Measurements from ENCODE around the gene DENND1B. TPM values are rescaled to one million over a fixed set of nuclear protein-coding genes. Genes with fewer than 3 reads are reported as not detected.
A peak's percentile ranks its signal among the peaks of the same experiment; 100 is the strongest.

Gene DENND1B
- total and polyA plus RNA-seq, 2 of the 13 experiments (the other 11 are each of a cell fraction or from before 2014, with no cell fraction given), result 2.6 to 5.7 TPM

DNA sequence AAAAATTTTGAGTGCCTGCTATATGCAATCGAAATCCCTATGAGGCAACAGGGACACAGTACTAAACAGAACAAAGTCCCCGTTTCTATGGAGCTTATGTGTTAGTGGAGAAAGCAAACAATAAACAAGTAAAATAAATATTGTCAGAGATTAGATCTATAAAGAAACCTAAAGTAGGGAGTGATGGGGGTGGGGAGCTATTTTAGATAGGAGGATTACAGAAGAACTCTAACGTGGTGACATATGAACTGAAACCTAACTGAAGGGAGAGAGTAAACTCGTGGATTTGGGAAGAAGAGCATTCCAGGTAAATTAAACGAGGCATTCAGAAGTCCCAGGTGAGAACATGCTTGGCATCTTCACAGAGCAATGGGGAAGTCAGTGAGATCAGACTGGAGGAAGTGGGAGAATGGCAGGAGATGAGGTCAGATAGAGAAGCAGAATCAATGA is 154.5 kb downstream of the DENND1B start (continued):
- TF ChIP-seq AHDC1 (CRISPR knock-in tag; IDR thresholded peaks at IDR 0.05; ENCODE audit: borderline replicate concordance), result peak; percentile 79; the same call in 1 of the 2 replicates
- no peak for TF ChIP-seq ZNF136 (CRISPR knock-in tag; IDR thresholded peaks at IDR 0.05; ENCODE audit: low read depth)
- no peak for TF ChIP-seq KDM4B (CRISPR knock-in tag; IDR thresholded peaks at IDR 0.05)
- TF ChIP-seq, protein P1, sequence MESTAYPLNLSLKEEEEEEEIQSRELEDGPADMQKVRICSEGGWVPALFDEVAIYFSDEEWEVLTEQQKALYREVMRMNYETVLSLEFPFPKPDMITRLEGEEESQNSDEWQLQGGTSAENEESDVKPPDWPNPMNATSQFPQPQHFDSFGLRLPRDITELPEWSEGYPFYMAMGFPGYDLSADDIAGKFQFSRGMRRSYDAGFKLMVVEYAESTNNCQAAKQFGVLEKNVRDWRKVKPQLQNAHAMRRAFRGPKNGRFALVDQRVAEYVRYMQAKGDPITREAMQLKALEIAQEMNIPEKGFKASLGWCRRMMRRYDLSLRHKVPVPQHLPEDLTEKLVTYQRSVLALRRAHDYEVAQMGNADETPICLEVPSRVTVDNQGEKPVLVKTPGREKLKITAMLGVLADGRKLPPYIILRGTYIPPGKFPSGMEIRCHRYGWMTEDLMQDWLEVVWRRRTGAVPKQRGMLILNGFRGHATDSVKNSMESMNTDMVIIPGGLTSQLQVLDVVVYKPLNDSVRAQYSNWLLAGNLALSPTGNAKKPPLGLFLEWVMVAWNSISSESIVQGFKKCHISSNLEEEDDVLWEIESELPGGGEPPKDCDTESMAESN (CRISPR knock-in tag; conservative IDR thresholded peaks at IDR 0.05), result no peak
- peak; percentile 49; the same call in 1 of the 2 replicates for TF ChIP-seq SALL1 (CRISPR knock-in tag; IDR thresholded peaks at IDR 0.05)
- peak; percentile 71; the same call in 1 of the 2 replicates for TF ChIP-seq FOXO1 (CRISPR knock-in tag; IDR thresholded peaks at IDR 0.05)
- TF ChIP-seq REPIN1 (CRISPR knock-in tag; IDR thresholded peaks at IDR 0.05; ENCODE audit: borderline replicate concordance, low read depth), result peak; percentile 38; the same call in 1 of the 2 replicates
- peak; percentile 31; the same call in 1 of the 2 replicates for TF ChIP-seq ATF1 (CRISPR knock-in tag; IDR thresholded peaks at IDR 0.05)
- peak; percentile 45; the same call in 1 of the 2 replicates for TF ChIP-seq SMAD3 (CRISPR knock-in tag; IDR thresholded peaks at IDR 0.05)
- TF ChIP-seq, protein P2, sequence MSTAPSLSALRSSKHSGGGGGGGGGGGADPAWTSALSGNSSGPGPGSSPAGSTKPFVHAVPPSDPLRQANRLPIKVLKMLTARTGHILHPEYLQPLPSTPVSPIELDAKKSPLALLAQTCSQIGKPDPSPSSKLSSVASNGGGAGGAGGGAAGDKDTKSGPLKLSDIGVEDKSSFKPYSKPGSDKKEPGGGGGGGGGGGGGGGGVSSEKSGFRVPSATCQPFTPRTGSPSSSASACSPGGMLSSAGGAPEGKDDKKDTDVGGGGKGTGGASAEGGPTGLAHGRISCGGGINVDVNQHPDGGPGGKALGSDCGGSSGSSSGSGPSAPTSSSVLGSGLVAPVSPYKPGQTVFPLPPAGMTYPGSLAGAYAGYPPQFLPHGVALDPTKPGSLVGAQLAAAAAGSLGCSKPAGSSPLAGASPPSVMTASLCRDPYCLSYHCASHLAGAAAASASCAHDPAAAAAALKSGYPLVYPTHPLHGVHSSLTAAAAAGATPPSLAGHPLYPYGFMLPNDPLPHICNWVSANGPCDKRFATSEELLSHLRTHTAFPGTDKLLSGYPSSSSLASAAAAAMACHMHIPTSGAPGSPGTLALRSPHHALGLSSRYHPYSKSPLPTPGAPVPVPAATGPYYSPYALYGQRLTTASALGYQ (CRISPR knock-in tag; IDR thresholded peaks at IDR 0.05), result peak; percentile 69; the same call in 1 of the 2 replicates
- TF ChIP-seq ZNF383 (CRISPR knock-in tag; IDR thresholded peaks at IDR 0.05; ENCODE audit: borderline replicate concordance), result no peak
- TF ChIP-seq, protein P3, sequence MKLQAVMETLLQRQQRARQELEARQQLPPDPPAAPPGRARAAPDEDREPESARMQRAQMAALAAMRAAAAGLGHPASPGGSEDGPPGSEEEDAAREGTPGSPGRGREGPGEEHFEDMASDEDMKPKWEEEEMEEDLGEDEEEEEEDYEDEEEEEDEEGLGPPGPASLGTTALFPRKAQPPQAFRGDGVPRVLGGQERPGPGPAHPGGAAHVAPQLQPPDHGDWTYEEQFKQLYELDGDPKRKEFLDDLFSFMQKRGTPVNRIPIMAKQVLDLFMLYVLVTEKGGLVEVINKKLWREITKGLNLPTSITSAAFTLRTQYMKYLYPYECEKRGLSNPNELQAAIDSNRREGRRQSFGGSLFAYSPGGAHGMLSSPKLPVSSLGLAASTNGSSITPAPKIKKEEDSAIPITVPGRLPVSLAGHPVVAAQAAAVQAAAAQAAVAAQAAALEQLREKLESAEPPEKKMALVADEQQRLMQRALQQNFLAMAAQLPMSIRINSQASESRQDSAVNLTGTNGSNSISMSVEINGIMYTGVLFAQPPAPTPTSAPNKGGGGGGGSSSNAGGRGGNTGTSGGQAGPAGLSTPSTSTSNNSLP (IDR thresholded peaks at IDR 0.05; ENCODE audit: low read depth, low read length), result peak; percentile 94
- peak; percentile 79; the same call in 1 of the 2 replicates for TF ChIP-seq SOX5 (CRISPR knock-in tag; IDR thresholded peaks at IDR 0.05; ENCODE audit: borderline replicate concordance)
- TF ChIP-seq ASH2L (IDR thresholded peaks at IDR 0.05; ENCODE audit: insufficient read length, low read depth, low read length), result peak; percentile 92
- TF ChIP-seq THAP11 (CRISPR knock-in tag; IDR thresholded peaks at IDR 0.05), result peak; percentile 44; the same call in 1 of the 2 replicates
- TF ChIP-seq NFE2 (CRISPR knock-in tag; IDR thresholded peaks at IDR 0.05), result no peak
- peak; percentile 71 for TF ChIP-seq BCL6 (CRISPR knock-in tag; IDR thresholded peaks at IDR 0.05)
- TF ChIP-seq ETV5 (CRISPR knock-in tag; IDR thresholded peaks at IDR 0.05; ENCODE audit: borderline replicate concordance), result peak; percentile 25; the same call in 1 of the 2 replicates
